PFSK-1 (cell line): ENCODE measurements around the gene ITGA1.

Experiments
- FOXP2 ChIP-seq: optimal IDR thresholded peaks from 2 replicates; pipeline ENCODE3; 2011; ENCODE audit warnings: borderline replicate concordance, control low read depth, inconsistent platforms; ENCODE audit not compliant: insufficient read depth; ENCODE audit errors: extremely low read length, extremely low read depth
- POLR2AphosphoS5 ChIP-seq: IDR thresholded peaks from 2 replicates; pipeline ENCODE4 v1.6.1; 2012; ENCODE audit warnings: low read depth, mild to moderate bottlenecking, control low read depth, low read length, moderate library complexity
- REST ChIP-seq, 2 experiments: IDR thresholded peaks; 2 replicates each; pipeline versions ENCODE4 v1.6.1 to v1.8.0; 2011 to 2012; ENCODE audit warnings: low read depth in 2 of 2, low read length in 2 of 2, control low read depth in 1 of 2, inconsistent platforms in 1 of 2, mild to moderate bottlenecking in 1 of 2, moderate library complexity in 1 of 2; ENCODE audit not compliant: insufficient read depth in 1 of 2
- SIN3A ChIP-seq: IDR thresholded peaks from 2 replicates; pipeline ENCODE4 v1.6.1; 2012; ENCODE audit warnings: mild to moderate bottlenecking, low read length, moderate library complexity, borderline replicate concordance; ENCODE audit not compliant: insufficient read depth
- TAF1 ChIP-seq: IDR thresholded peaks from 2 replicates; pipeline ENCODE4 v1.6.1; 2012; ENCODE audit warnings: low read length, control low read depth, borderline replicate concordance; ENCODE audit not compliant: insufficient read depth

ITGA1 gene

GRCh38 chr5:52981507-52981906, 193.8 kb downstream of the ITGA1 start:
- TF ChIP-seq POLR2AphosphoS5 (no peak), TAF1 (no peak), SIN3A (no peak), FOXP2 (no peak), REST (IDR thresholded peaks at IDR 0.05; ENCODE audit: insufficient read depth in 1 of 2, low read depth in 2 of 2, low read length in 2 of 2) (no peak)

GRCh38 chr5:52983731-52984636, 196.3 kb downstream of the ITGA1 start:
- TF ChIP-seq FOXP2 (no peak), POLR2AphosphoS5 (no peak)

- TF ChIP-seq SIN3A (no peak), POLR2AphosphoS5 (no peak), FOXP2 (no peak), REST (IDR thresholded peaks at IDR 0.05; ENCODE audit: insufficient read depth in 1 of 2, low read depth in 2 of 2, low read length in 2 of 2) (no peak), TAF1 (no peak)
Observed at GRCh38 chr5:52985306-52985705, 197.6 kb downstream of the ITGA1 start.

GRCh38 chr5:52987711-52988331, 200.1 kb downstream of the ITGA1 start:
- no peak for TF ChIP-seq TAF1
- no peak for TF ChIP-seq POLR2AphosphoS5
- TF ChIP-seq SIN3A, result no peak
- TF ChIP-seq FOXP2, result no peak
- TF ChIP-seq REST (IDR thresholded peaks at IDR 0.05; ENCODE audit: insufficient read depth in 1 of 2, low read depth in 2 of 2, low read length in 2 of 2), result no peak

GRCh38 chr5:52988335-52989024, 200.8 kb downstream of the ITGA1 start:
- TF ChIP-seq POLR2AphosphoS5 (no peak), SIN3A (no peak), TAF1 (no peak), FOXP2 (no peak), REST (IDR thresholded peaks at IDR 0.05; ENCODE audit: insufficient read depth in 1 of 2, low read depth in 2 of 2, low read length in 2 of 2) (no peak)
